Testis (tissue), 2 donors: ENCODE measurements around the gene MARK4.

Source experiments
- POLR2A ChIP-seq: fragments of 450-650 bp; IDR thresholded peaks from one replicate; pipeline ENCODE4 v1.6.1; 2017; ENCODE audit warnings: antibody characterized with exemption, mild to moderate bottlenecking, moderate library complexity
- TF ChIP-seq, protein P1 (sequence below), 3 experiments: fragments of 450-650 bp in 2 of 3; fragments of 200-600 bp in 1 of 3; sonication (generic) in 1 of 3; IDR thresholded peaks; one replicate each; pipeline ENCODE4 v1.5.1; 2016 to 2019; ENCODE audit warnings: antibody characterized with exemption in 3 of 3, mild to moderate bottlenecking in 2 of 3, moderate library complexity in 1 of 3

DNA sequence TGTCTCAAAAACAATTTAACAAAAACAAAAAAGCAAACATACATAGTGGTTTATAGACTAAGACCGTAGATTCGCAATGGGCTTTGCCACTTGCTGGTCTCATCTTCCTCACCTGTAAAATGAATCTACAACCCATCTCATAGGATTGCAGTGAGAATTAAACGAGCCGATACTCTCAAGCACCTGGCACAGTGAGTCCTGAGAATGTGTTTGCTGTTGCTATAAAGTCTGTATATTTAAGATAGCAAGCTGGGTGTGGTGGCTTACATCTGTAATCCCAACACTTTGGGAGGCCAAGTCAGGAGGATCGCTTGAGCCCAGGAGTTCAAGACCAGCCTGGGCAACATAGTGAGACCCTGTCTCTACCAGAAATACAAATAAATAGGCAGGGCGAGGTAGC is 28.3 kb upstream of the MARK4 start:
- TF ChIP-seq, protein P1, sequence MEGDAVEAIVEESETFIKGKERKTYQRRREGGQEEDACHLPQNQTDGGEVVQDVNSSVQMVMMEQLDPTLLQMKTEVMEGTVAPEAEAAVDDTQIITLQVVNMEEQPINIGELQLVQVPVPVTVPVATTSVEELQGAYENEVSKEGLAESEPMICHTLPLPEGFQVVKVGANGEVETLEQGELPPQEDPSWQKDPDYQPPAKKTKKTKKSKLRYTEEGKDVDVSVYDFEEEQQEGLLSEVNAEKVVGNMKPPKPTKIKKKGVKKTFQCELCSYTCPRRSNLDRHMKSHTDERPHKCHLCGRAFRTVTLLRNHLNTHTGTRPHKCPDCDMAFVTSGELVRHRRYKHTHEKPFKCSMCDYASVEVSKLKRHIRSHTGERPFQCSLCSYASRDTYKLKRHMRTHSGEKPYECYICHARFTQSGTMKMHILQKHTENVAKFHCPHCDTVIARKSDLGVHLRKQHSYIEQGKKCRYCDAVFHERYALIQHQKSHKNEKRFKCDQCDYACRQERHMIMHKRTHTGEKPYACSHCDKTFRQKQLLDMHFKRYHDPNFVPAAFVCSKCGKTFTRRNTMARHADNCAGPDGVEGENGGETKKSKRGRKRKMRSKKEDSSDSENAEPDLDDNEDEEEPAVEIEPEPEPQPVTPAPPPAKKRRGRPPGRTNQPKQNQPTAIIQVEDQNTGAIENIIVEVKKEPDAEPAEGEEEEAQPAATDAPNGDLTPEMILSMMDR (IDR thresholded peaks at IDR 0.05) = no peak
- TF ChIP-seq POLR2A = no peak
